Transverse colon (tissue), 4 donors: ENCODE measurements around the gene PLCD3.

ENCODE experiments used
- POLR2A ChIP-seq: fragments of 450-650 bp; IDR thresholded peaks from one replicate; pipeline ENCODE4 v1.6.1; 2016; ENCODE audit warnings: antibody characterized with exemption, mild to moderate bottlenecking, moderate library complexity
- POLR2AphosphoS5 ChIP-seq, 3 donors: sonication (generic); formaldehyde crosslinking; IDR thresholded peaks; one replicate each; pipeline ENCODE4 v1.6.1; 2016; ENCODE audit warnings: antibody characterized with exemption in 3 of 3
- TF ChIP-seq, protein P1 (sequence below), 5 experiments: fragments of 200-600 bp in 3 of 5; fragments of 450-650 bp in 2 of 5; sonication (generic) in 3 of 5; IDR thresholded peaks; 1 replicate in 2 of 5; 2 replicates in 3 of 5; pipeline ENCODE4 v1.5.1; 2016 to 2017; ENCODE audit warnings: antibody characterized with exemption in 5 of 5, inconsistent platforms in 3 of 5, mild to moderate bottlenecking in 2 of 5, moderate library complexity in 1 of 5

DNA sequence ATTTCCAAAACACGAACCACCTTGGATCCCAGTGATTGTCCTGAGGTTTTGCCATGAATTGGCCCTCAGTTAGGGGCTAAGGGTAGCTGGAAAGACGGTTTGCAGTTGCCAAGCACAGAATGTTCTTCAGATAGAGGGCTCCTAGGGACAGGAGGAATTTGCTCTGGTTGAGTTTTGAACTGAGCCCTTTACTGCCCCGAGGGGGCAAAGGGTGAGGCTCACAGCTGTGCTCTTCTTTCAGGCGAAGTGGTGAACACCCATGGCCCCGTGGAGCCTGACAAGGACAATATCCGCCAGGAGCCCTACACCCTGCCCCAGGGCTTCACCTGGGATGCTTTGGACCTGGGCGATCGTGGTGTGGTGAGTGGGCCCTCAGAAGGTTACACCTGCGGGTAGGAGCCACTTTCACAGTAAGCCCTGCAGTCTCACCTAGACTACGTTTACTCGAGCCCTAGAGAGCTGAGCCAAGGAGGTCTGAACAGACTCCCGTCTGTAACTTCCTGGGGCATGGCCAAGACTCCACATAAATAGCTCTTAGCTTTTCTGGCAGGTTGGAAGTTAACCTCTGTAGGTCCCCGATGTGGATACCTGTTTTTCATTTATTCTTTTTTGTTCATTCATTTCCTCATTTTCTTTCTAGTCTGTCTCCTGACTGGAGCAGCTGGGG is 38.7 kb downstream of the PLCD3 start:
- TF ChIP-seq POLR2AphosphoS5 (IDR thresholded peaks at IDR 0.05) = no peak
- TF ChIP-seq, protein P1, sequence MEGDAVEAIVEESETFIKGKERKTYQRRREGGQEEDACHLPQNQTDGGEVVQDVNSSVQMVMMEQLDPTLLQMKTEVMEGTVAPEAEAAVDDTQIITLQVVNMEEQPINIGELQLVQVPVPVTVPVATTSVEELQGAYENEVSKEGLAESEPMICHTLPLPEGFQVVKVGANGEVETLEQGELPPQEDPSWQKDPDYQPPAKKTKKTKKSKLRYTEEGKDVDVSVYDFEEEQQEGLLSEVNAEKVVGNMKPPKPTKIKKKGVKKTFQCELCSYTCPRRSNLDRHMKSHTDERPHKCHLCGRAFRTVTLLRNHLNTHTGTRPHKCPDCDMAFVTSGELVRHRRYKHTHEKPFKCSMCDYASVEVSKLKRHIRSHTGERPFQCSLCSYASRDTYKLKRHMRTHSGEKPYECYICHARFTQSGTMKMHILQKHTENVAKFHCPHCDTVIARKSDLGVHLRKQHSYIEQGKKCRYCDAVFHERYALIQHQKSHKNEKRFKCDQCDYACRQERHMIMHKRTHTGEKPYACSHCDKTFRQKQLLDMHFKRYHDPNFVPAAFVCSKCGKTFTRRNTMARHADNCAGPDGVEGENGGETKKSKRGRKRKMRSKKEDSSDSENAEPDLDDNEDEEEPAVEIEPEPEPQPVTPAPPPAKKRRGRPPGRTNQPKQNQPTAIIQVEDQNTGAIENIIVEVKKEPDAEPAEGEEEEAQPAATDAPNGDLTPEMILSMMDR (IDR thresholded peaks at IDR 0.05) = no peak
- no peak for TF ChIP-seq POLR2A
